Activated effector memory CD4-positive, alpha-beta T cell treated with anti-CD3 and anti-CD28 coated beads, Interleukin-2, amount 50 U/mL, for 16 hours (primary cell): ENCODE measurements around the gene UFM1.
"Not testable (repeated sequence)": the region's sequence is repeated elsewhere in the genome, so short reads cannot be mapped to it uniquely, and the experiment has no call there.

Experiments used
- DNase-seq: peaks from one replicate; pipeline ENCODE4 v3.0.0-alpha.2; 2020

The UFM1 gene

GRCh38 chr13:38349390-38350113, at the start of gene UFM1:
TSS of gene UFM1 (plus strand) at chr13:38349851. CDS start at chr13:38349920, 69 bp downstream.
- DNase-seq: peak; percentile 94

- no peak for DNase-seq
These were observed 48.4 kb upstream of the UFM1 start for GRCh38 chr13:38301236-38301635.

- no peak for DNase-seq
These were observed 45.8 kb upstream of the UFM1 start for GRCh38 chr13:38303816-38304320.

GRCh38 chr13:38308736-38309135, 40.9 kb upstream of the UFM1 start:
- no peak for DNase-seq

GRCh38 chr13:38309397-38309796, 40.3 kb upstream of the UFM1 start:
- DNase-seq: no peak

- DNase-seq: not testable (repeated sequence)
These were observed 38.5 kb upstream of the UFM1 start for GRCh38 chr13:38311175-38311574.

- no peak for DNase-seq
These were observed 33.5 kb upstream of the UFM1 start for GRCh38 chr13:38316129-38316528.

- no peak for DNase-seq
These were observed 28.0 kb upstream of the UFM1 start for GRCh38 chr13:38321654-38322053.

- no peak for DNase-seq
These were observed 24.2 kb upstream of the UFM1 start for GRCh38 chr13:38325426-38325825.

GRCh38 chr13:38328699-38329098, 21.0 kb upstream of the UFM1 start:
- DNase-seq: no peak

- no peak for DNase-seq
These were observed 14.8 kb upstream of the UFM1 start for GRCh38 chr13:38334845-38335244.

- DNase-seq: no peak
These were observed 11.6 kb upstream of the UFM1 start for GRCh38 chr13:38338089-38338488.

GRCh38 chr13:38340624-38341023, 9.0 kb upstream of the UFM1 start:
- DNase-seq: no peak

GRCh38 chr13:38341149-38341692, 8.4 kb upstream of the UFM1 start:
- DNase-seq: no peak

GRCh38 chr13:38346764-38347163, 2.9 kb upstream of the UFM1 start:
- no peak for DNase-seq

- peak; percentile 65 for DNase-seq
These were observed 726 bp upstream of the UFM1 start for GRCh38 chr13:38348861-38349389.

GRCh38 chr13:38350114-38350617, 515 bp downstream of the UFM1 start:
- peak; percentile 85 for DNase-seq

- no peak for DNase-seq
These were observed 6.0 kb downstream of the UFM1 start for GRCh38 chr13:38355595-38356119.

GRCh38 chr13:38358684-38359083, 9.0 kb downstream of the UFM1 start:
- no peak for DNase-seq

- no peak for DNase-seq
These were observed 12.1 kb downstream of the UFM1 start for GRCh38 chr13:38361542-38362262.

GRCh38 chr13:38363219-38363618, 13.6 kb downstream of the UFM1 start:
- no peak for DNase-seq

- not testable (repeated sequence) for DNase-seq
These were observed 14.1 kb downstream of the UFM1 start for GRCh38 chr13:38363746-38364145.

- DNase-seq: no peak
These were observed 16.0 kb downstream of the UFM1 start for GRCh38 chr13:38365661-38366060.
